T-helper 22 cell (primary cell): ENCODE measurements around the gene SOS1.
"Not testable (repeated sequence)": the region's sequence is repeated elsewhere in the genome, so short reads cannot be mapped to it uniquely, and the experiment has no call there.

Source experiments
- DNase-seq: peaks from one replicate; pipeline ENCODE4 v3.0.0-alpha.2; 2020; ENCODE audit warnings: low read depth

Gene SOS1

GRCh38 chr2:39138837-39139211 is 18.0 kb upstream of the SOS1 start:
- DNase-seq: no peak

- DNase-seq: not testable (repeated sequence)
Observed at GRCh38 chr2:39138187-39138836, 17.5 kb upstream of the SOS1 start.

- no peak for DNase-seq
Observed at GRCh38 chr2:39136799-39137198, 15.9 kb upstream of the SOS1 start.

GRCh38 chr2:39135690-39136259 is 14.9 kb upstream of the SOS1 start:
- no peak for DNase-seq

- DNase-seq: no peak
Observed at GRCh38 chr2:39133215-39133851, 12.5 kb upstream of the SOS1 start.

GRCh38 chr2:39128919-39129391 is 8.1 kb upstream of the SOS1 start:
- DNase-seq: peak; percentile 30

GRCh38 chr2:39127973-39128372 is 7.1 kb upstream of the SOS1 start:
- peak; percentile 44 for DNase-seq

- no peak for DNase-seq
Observed at GRCh38 chr2:39124746-39125057, 3.9 kb upstream of the SOS1 start.

- peak; percentile 97 for DNase-seq
Observed at GRCh38 chr2:39124000-39124745, 3.3 kb upstream of the SOS1 start.

GRCh38 chr2:39123436-39123999 is 2.7 kb upstream of the SOS1 start:
- no peak for DNase-seq

- no peak for DNase-seq
Observed at GRCh38 chr2:39121523-39122063, 742 bp upstream of the SOS1 start.

GRCh38 chr2:39120521-39120770 is 405 bp downstream of the SOS1 start:
- DNase-seq: no peak

GRCh38 chr2:39119732-39120520 is 925 bp downstream of the SOS1 start:
- peak; percentile 35 for DNase-seq

- no peak for DNase-seq
Observed at GRCh38 chr2:39118786-39119499, 1.9 kb downstream of the SOS1 start.

GRCh38 chr2:39115556-39115955 is 5.3 kb downstream of the SOS1 start:
- DNase-seq: no peak

GRCh38 chr2:39114771-39115170 is 6.1 kb downstream of the SOS1 start:
- no peak for DNase-seq

- no peak for DNase-seq
Observed at GRCh38 chr2:39109537-39109936, 11.3 kb downstream of the SOS1 start.

- DNase-seq: no peak
Observed at GRCh38 chr2:39108377-39108776, 12.5 kb downstream of the SOS1 start.

- DNase-seq: no peak
Observed at GRCh38 chr2:39107724-39108273, 13.1 kb downstream of the SOS1 start.

GRCh38 chr2:39107156-39107555 is 13.7 kb downstream of the SOS1 start:
- no peak for DNase-seq
